Neuronal stem cell (in vitro differentiated cells): ENCODE results near the gene RASAL3.
"Not testable (repeated sequence)": the region's sequence is repeated elsewhere in the genome, so short reads cannot be mapped to it uniquely, and the experiment has no call there.

Experiments
- DNase-seq: peaks from one replicate; pipeline ENCODE4 v3.0.0-alpha.2; 2013; ENCODE audit warnings: low spot score
- H2AFZ ChIP-seq: one replicate; pipeline ENCODE4 v1.6.1; 2013; ENCODE audit warnings: mild to moderate bottlenecking, low read length, inconsistent platforms
- H2AK5ac ChIP-seq: 2 replicates; pipeline ENCODE4 v1.6.1; 2013; ENCODE audit warnings: low read depth, mild to moderate bottlenecking, inconsistent platforms, low read length, moderate library complexity, mixed read lengths
- H2BK120ac ChIP-seq: 2 replicates; pipeline ENCODE4 v1.6.1; 2013; ENCODE audit warnings: low read depth, mild to moderate bottlenecking, inconsistent platforms, low read length, moderate library complexity, mixed read lengths
- H2BK12ac ChIP-seq: one replicate; pipeline ENCODE4 v1.6.1; 2013; ENCODE audit warnings: low read length, inconsistent platforms
- H2BK15ac ChIP-seq: 2 replicates; pipeline ENCODE4 v1.6.1; 2013; ENCODE audit warnings: mild to moderate bottlenecking, low read length, inconsistent platforms, mixed read lengths
- H2BK5ac ChIP-seq: one replicate; pipeline ENCODE4 v1.6.1; 2013; ENCODE audit warnings: inconsistent platforms, mild to moderate bottlenecking, low read length, moderate library complexity
- H3K14ac ChIP-seq: one replicate; pipeline ENCODE4 v1.6.1; 2013; ENCODE audit warnings: low read length, inconsistent platforms
- H3K18ac ChIP-seq: 2 replicates; pipeline ENCODE4 v1.6.1; 2013; ENCODE audit warnings: low read length, inconsistent platforms
- H3K23ac ChIP-seq: 2 replicates; pipeline ENCODE4 v1.6.1; 2013; ENCODE audit warnings: low read depth, mild to moderate bottlenecking, mixed read lengths, low read length, inconsistent platforms; ENCODE audit not compliant: poor library complexity
- H3K27ac ChIP-seq: replicated peaks from 3 replicates; pipeline ENCODE4 v1.5.1; 2013; ENCODE audit warnings: low read length, inconsistent platforms
- H3K27me3 ChIP-seq, 3 experiments: 2 replicates each; pipeline ENCODE4 v1.6.1; 2013; ENCODE audit warnings: low read length in 3 of 3, mild to moderate bottlenecking in 2 of 3, inconsistent platforms in 1 of 3, low read depth in 1 of 3, mixed read lengths in 1 of 3, moderate library complexity in 1 of 3; ENCODE audit not compliant: control insufficient read depth in 3 of 3, insufficient read depth in 3 of 3
- H3K36me3 ChIP-seq, 2 donors: replicated peaks in 1 of 2; 2 replicates each; pipeline ENCODE4 v1.6.1; 2013; ENCODE audit warnings: low read length in 2 of 2; ENCODE audit not compliant: control insufficient read depth in 2 of 2, insufficient read depth in 2 of 2
- H3K4ac ChIP-seq: 2 replicates; pipeline ENCODE4 v1.6.1; 2013; ENCODE audit warnings: inconsistent platforms, mild to moderate bottlenecking, low read length, moderate library complexity
- H3K4me1 ChIP-seq, 2 donors: 1 replicate in 1 of 2; 2 replicates in 1 of 2; pipeline ENCODE4 v1.6.1; 2013; ENCODE audit warnings: low read length in 2 of 2, low read depth in 1 of 2; ENCODE audit not compliant: control insufficient read depth in 2 of 2, insufficient read depth in 1 of 2
- H3K4me2 ChIP-seq: one replicate; pipeline ENCODE4 v1.6.1; 2013; ENCODE audit warnings: mild to moderate bottlenecking, low read length, inconsistent platforms; ENCODE audit not compliant: insufficient read depth, poor library complexity, severe bottlenecking
- H3K4me3 ChIP-seq, 2 donors: 2 replicates each; pipeline ENCODE4 v1.5.1; 2013; ENCODE audit warnings: low read length in 2 of 2, mild to moderate bottlenecking in 2 of 2, inconsistent platforms in 1 of 2, moderate library complexity in 1 of 2
- H3K79me1 ChIP-seq: one replicate; pipeline ENCODE4 v1.6.1; 2013; ENCODE audit warnings: low read depth, mild to moderate bottlenecking, inconsistent platforms, low read length, moderate library complexity
- H3K9ac ChIP-seq: one replicate; pipeline ENCODE4 v1.6.1; 2013; ENCODE audit warnings: mild to moderate bottlenecking, low read depth, low read length, inconsistent platforms; ENCODE audit not compliant: poor library complexity
- H3K9me3 ChIP-seq, 2 donors: replicated peaks in 1 of 2; 2 replicates each; pipeline versions ENCODE3 to v1.6.1; 2013; ENCODE audit warnings: low read length in 2 of 2, mild to moderate bottlenecking in 2 of 2, inconsistent platforms in 1 of 2, low read depth in 1 of 2, mixed read lengths in 1 of 2, moderate library complexity in 1 of 2; ENCODE audit not compliant: control insufficient read depth in 2 of 2, insufficient read depth in 1 of 2
- H4K8ac ChIP-seq: one replicate; pipeline ENCODE4 v1.6.1; 2013; ENCODE audit warnings: low read depth, mild to moderate bottlenecking, inconsistent platforms, low read length, moderate library complexity
- H4K91ac ChIP-seq: one replicate; pipeline ENCODE4 v1.6.1; 2013; ENCODE audit warnings: low read length, low read depth, mild to moderate bottlenecking, inconsistent platforms; ENCODE audit not compliant: poor library complexity
- WGBS, 2 donors: extraction: QIAGEN DNeasy Blood & Tissue Kit; methylation state at CpG; one replicate each; pipeline ENCODE4 v1.1.7; 2013; ENCODE audit warnings: missing lambda C conversion rate in 2 of 2, mixed read lengths in 1 of 2; ENCODE audit not compliant: insufficient read length in 2 of 2, insufficient replicate concordance in 1 of 2; ENCODE audit errors: extremely low coverage in 2 of 2; 5-methylcytosine and 5-hydroxymethylcytosine counted together

RASAL3 gene

DNA sequence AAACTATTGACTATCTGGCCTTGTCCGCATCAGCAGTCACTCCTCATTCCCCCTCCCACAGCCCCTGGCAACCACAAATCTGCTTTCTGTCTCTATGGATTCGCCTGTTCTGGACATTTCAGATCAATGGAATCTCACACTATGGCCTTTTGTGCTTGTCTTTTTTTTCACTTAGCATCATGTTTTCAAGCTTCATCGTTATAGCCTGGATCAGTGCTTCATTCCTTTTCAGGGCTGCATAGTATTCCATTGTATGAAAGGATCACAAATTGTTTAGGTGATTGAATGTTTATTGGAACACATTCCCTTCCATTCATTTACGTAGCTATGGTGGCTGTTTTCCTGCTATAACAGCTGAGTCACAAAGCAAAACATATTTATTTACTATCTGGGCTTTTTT, 22.7 kb upstream of the RASAL3 start:
- Histone ChIP-seq H3K23ac (no peak overlapping the region), H3K4me1 (no peaks in the 10 kb centered on the region), H3K36me3 (no peaks in the 10 kb centered on the region), H3K4me3 (no peak overlapping the region), H4K91ac (no peak overlapping the region), H3K9ac (no peak overlapping the region), H3K14ac (no peak overlapping the region), H3K4me2 (no peak overlapping the region), H2AFZ (no peak overlapping the region), H2BK15ac (no peak overlapping the region), H2BK12ac (no peak overlapping the region), H3K18ac (no peak overlapping the region), H3K79me1 (no peaks in the 10 kb centered on the region), H2BK120ac (no peak overlapping the region), H2BK5ac (no peak overlapping the region), H3K9me3 (peaks cover 0 to 9% of the 10 kb centered on the region in 2 donors), H3K27me3 (no peaks in the 10 kb centered on the region), H4K8ac (no peak overlapping the region), H3K4ac (no peak overlapping the region), H3K27ac (no peak overlapping the region), H2AK5ac (no peak overlapping the region)
- DNase-seq: no peak
- no CpG with 5 or more reads among the region's 4 CpGs for WGBS, 2 donors

DNA sequence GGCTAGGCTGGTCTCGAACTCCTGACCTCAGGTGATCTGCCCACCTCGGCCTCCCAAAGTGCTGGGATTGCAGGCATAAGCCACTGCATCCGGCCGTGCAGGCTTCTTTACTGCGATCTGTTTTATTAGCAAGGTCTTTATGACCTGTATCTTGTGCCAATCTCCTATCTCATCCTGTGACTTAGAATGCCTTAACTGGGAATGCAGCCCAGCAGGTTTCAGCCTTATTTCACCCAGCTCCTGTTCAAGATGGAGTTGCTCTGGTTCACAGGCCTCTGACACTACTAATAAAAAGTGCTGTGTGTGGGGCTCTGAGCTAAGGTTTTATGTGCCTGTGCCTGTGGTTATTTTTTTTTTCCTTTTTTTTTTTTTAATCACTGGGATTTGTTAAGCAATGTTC, 21.4 kb upstream of the RASAL3 start:
- H3K9me3 ChIP-seq, H3K4me1 ChIP-seq, H3K9ac ChIP-seq, H3K79me1 ChIP-seq, H3K4me2 ChIP-seq, H2BK15ac ChIP-seq, H3K36me3 ChIP-seq, H2BK5ac ChIP-seq, H3K14ac ChIP-seq, H3K27ac ChIP-seq, H3K4me3 ChIP-seq, H4K8ac ChIP-seq, H2AK5ac ChIP-seq, H2BK12ac ChIP-seq, H2BK120ac ChIP-seq, H3K23ac ChIP-seq, H3K27me3 ChIP-seq, H2AFZ ChIP-seq, DNase-seq, H3K18ac ChIP-seq, H4K91ac ChIP-seq, H3K4ac ChIP-seq: not testable (repeated sequence)
- no CpG with 5 or more reads among the region's 5 CpGs for WGBS, 2 donors

DNA sequence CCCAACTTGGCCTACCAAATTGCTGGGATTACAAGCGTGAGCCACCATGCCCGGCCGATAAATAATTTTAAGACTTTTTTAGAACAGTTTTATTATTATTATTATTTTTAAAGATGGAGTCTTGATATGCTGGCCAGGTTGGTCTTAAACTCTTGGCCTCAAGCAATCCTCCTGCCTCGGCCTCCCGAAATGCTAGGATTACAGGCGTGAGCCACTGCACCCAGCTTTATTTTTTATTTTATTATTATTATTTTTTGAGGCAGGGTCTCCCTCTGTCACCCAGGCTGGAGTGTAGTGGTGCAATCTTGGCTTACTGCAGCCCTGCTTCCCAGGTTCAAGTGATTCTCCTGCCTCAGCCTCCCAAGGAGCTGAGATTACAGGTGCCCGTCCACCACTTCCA, 16.7 kb upstream of the RASAL3 start:
- not testable (repeated sequence) for H2AFZ ChIP-seq, H2BK5ac ChIP-seq, H3K9ac ChIP-seq, H2AK5ac ChIP-seq, H3K18ac ChIP-seq, H3K4me2 ChIP-seq, H3K23ac ChIP-seq, H2BK15ac ChIP-seq, H2BK12ac ChIP-seq, H3K4me3 ChIP-seq, H3K4ac ChIP-seq, H3K27me3 ChIP-seq, H3K14ac ChIP-seq, H2BK120ac ChIP-seq, H4K91ac ChIP-seq, H3K27ac ChIP-seq, H3K79me1 ChIP-seq, DNase-seq, H3K4me1 ChIP-seq, H4K8ac ChIP-seq, H3K36me3 ChIP-seq
- no CpG with 5 or more reads among the region's 7 CpGs for WGBS, 2 donors
- H3K9me3 ChIP-seq: peaks cover 0 to 15% of the 10 kb centered on the region in 2 donors

DNA sequence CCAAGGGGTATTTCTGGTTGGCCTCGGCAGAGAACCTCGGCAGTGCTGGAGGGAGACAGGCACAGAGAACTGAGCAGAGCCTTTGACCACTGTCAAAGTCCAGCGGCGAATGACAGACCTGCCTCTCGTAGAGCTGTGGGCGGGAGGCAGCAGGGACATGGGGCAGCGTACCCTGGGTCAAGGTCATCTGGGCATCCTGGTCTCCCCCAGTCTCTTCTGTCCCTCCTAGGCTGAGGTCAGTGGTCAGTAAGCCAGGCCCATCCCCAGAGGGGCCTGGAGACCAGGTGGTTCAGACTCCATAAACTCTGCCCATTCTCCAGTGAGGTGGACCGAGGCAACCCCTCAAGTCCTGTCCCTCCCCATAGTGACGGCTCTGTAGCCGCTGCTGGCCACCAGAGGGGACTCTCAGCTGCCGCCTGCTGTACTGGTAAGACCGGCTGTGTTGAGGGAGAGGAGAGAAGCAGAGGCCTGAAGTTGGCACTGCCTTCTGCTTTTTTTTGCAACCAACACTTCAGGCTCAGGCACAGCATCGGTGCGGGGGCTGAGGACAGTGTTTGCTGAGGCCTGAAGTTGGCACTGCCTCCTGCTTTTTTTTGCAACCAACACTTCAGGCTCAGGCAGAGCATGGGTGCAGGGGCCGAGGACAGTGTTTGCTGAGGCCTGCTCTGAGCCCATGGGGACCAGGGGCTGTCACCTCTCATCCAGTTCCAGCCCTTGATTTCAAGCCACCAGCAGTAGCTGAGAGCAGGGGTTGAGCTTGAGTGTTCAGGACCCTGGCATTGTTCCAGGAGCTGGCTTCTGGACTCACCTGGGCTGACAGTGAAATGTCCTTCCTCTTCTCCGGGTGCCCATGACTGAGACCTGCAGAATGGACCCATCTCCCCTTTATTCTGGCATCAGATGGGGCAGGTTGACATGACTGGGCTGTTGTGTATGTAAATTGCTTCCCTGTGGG, 15.3 kb upstream of the RASAL3 start, which contains the start of gene PGLYRP2:
Gene PGLYRP2 (minus strand): TSS at position 111 of the 955 bp plus-strand sequence. CDS start 130 bp downstream, outside the sequence.
- Histone ChIP-seq H3K4me1 (no peaks in the 10 kb centered on the region), H2AFZ (peak within 1 kb of the TSS; percentile 29), H3K14ac (peak within 1 kb of the TSS; percentile 79), H3K27me3 (peaks cover 0 to 13% (median 0%) of the 10 kb centered on the region in 3 experiments), H3K79me1 (no peaks in the 10 kb centered on the region), H3K4me3 (no peak within 1 kb of the TSS), H3K18ac (no peak within 1 kb of the TSS), H4K8ac (no peak within 1 kb of the TSS), H3K9ac (no peak within 1 kb of the TSS), H3K23ac (peak within 1 kb of the TSS; percentile 68), H3K9me3 (peaks cover 0 to 19% of the 10 kb centered on the region in 2 donors), H2BK12ac (no peak within 1 kb of the TSS), H3K27ac (no peak within 1 kb of the TSS), H4K91ac (no peak within 1 kb of the TSS), H2BK120ac (no peak within 1 kb of the TSS), H2BK5ac (no peak within 1 kb of the TSS), H3K4ac (no peak within 1 kb of the TSS), H3K36me3 (no peaks in the 10 kb centered on the region), H3K4me2 (no peak within 1 kb of the TSS), H2AK5ac (no peak within 1 kb of the TSS), H2BK15ac (no peak within 1 kb of the TSS)
- DNase-seq: no peak
- WGBS, 2 donors: no CpG with 5 or more reads among the region's 16 CpGs
